HG03139 (cell line): ENCODE measurements around the gene TGFBR3L.
"Not testable (repeated sequence)": the region's sequence is repeated elsewhere in the genome, so short reads cannot be mapped to it uniquely, and the experiment has no call there.

Experiments used
- ATAC-seq: cut with Tn5 transposase; IDR thresholded peaks from one replicate; pipeline ENCODE4 v1.9.1; 2021; ENCODE audit not compliant: unreplicated experiment

The TGFBR3L gene

DNA sequence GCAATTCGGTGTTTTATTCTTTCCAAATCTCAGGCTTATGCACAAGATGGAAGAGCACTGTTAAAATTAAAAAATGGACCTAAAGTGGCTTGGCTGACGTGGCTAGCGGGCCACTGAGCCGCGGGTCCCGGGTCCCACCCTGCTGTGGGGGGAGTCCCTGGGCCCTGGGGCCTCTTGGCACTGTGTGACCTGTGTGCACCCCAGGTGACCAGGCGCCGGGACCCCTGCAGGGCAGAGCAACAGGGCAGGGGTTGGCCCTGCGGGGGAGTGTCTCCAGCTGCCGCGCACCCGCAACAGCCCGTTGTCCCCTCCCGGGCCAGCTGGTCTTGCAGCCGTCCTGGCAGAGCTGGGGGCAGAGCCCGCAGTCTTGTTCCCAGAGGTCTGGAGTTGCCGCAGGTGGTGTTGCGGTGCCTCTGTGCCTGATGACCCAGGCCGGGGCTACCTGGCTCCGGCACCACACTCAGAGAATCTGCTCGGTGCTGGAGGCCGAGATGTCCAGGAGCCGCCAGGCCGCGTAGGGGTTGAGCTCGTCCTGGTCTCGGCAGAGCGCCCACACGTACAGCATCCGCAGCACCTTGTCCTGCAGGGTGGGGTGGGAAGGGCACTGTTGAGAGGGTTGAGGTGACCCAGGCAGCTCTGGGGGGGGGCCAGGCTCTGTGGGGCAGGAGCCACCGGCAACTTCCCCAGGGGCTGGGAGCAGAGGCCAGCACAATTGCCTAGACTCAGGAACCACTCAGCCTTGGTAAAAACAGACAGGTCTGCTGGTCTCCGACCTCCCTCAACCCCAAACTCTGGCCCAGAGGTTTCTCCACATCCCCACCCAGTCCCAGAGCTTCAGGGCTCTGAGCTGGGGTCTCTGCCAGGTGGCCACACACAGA is 12.3 kb downstream of the TGFBR3L start:
- ATAC-seq: no peak

DNA sequence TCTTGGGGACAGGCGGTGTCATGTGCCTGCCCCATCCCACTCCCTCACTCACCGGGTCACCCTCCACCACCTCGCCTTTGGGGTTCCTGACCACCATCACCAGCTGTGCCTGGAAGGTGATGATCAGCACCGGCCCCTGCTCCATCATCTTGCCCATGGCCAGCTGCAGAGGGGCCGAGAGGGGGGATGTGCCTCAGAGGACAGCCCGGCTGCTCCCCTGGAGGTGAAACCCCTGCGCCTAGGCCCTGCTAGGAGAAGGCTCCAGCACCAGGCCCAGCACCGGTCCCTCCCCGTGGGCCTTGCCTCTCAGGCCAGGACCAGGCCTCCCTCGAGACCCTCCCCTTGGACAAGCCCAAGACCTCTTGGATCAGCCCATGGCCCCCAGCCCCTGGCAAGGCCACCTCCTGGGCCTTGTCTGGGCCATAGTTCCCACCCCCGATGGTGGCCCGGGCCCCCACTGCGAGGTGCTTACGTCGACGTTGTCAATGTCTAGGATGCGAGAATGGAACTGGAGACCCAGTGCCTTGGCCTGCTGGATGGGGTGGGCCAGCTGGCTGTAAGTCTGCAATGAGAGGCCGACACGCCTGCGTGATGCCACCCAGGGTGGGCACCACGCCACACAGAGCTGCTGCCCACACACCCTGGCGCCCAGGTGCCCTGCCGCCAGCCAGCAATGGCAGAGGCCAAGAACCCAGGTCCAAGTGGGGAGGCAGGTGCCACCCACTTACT is 13.1 kb downstream of the TGFBR3L start:
- ATAC-seq: no peak

DNA sequence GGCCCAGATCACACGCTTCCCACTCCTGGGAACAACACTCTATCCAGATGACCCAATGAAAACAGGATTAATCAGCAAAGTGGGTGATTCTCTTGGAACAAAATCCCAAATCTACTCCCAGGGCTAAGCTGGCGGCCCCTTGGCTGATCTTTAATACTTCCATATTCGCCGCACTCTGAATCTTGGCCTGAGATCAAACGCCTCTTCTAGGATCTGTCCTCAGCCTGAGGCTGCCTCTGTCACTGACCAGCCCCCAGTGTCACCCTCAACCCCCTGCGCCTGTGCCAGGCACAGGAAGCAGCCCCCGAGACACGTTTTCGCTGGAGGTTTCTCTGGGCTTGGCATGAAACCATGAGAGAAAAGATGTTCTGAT is 13.7 kb downstream of the TGFBR3L start:
- no peak for ATAC-seq

DNA sequence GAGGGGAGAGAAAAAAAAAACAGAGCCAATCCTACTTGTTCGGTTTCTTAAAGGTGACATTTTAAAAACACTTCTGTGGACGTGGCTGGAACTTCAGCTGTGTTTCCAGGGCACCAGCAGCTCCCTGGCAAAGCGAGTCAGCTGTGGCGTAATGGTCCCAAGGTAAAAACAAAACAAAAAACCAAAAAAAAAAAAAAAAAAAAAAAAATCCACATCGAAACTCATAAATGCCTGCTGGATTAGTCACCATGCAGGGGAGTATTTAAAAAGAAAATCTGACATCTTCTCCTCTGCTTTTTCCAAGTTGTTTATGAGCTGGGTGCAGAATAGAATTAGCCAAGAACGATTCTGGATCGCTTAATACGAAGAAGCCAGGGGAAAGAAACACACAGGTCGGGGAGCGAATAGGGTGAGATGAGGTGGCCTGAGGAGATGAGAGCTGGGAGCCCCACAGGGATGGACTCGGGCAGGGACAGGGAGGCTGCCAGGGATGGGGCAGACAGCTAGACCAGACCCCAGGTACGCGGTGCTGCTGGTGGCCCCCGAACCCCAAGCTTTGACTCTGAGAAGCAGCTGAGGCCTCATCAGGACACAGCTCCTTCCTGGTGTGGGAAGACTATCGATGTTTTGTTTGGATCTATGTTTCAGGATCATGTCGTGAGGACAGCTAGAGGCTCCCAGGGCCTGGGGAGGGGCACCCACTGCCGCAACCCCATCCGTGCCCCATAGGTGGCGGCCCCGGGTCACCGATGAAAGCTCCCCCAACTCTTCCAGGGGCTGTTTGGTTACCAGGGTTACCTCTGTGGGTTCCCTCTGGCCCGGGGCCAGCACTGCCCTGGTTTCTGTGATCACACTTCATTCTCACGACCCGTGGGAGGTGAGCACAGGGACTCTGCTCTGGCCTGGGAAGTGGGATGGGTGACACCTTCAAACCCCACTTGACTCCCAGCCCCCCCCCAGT is 14.4 kb downstream of the TGFBR3L start:
- ATAC-seq: no peak

DNA sequence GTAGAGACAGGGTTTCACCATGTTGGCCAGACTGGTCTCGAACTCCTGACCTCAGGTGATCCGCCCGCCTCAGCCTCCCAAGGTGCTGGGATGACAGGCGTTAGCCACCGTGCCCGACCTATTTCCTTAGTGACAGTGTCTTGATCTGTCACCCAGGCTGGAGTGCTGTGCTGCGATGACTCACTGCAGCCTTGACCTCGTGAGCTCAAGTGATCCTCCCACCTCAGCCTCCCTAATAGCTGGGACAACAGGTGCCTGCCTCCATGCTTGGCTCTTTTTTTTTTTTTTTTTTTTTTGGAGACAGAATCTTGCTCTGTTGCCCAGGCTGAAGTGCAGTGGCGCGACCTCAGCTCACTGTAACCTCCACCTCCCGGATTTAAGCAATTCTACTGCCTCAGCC is 15.4 kb downstream of the TGFBR3L start:
- not testable (repeated sequence) for ATAC-seq

DNA sequence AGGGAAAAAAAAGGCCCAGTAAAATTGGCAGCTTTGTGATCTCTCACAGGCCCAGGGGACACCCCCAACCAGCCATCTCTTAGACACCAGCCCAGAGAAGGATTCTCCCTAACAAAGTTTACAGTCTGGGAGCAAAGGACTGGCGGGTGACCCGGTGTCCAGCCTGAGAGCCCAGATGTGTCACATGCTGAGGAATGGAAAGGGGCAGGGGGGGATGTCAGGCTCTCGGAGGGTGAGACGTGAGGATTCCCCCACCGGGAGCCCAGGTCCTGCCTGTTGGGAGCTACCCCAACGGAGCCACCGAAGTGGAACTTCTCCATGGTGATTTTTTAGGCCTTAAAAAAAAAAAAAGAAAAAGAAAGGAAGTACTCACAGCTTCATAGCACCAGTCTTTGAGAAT is 16.1 kb downstream of the TGFBR3L start:
- no peak for ATAC-seq

DNA sequence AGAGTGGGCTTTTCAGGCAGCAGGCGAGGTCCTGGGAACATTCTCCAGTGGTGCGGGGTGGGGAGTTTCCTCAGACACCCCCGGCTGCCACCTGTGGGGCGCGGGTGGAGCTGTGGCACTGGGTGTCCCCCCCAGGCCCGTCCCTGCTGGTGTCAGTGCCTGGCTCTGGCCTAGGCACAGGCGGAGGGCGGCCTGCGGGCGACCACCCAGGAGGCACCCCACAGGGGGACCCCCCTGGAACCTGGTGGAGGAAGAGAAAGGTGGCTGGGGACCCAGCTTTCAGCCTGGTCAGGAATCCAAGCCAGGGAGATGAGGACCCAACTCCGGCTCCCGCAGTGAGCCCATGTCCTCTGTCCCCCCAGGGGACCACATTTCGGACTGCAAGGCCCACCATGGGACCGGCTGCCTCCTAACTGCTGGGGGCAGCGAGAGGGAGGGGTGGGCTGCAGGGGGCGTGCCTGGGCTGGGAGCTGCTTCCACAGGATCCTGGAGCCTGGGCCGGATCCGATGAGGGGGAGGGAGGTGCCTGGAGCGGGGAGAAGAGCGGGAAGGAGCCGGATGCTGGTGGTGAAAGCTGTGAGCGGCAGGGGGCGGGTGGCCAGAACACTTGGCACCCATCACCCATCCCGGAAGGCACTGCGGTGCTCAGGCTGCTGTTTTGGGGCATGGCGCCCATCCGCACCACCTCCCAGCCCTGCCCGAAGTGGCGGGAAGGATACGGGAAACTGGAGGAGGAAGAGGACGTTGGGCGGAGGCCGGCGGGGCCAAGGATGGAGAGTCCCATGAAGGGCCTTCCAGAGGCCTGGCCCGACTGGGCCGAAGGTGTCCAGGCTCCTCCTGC is 16.8 kb downstream of the TGFBR3L start:
- no peak for ATAC-seq

DNA sequence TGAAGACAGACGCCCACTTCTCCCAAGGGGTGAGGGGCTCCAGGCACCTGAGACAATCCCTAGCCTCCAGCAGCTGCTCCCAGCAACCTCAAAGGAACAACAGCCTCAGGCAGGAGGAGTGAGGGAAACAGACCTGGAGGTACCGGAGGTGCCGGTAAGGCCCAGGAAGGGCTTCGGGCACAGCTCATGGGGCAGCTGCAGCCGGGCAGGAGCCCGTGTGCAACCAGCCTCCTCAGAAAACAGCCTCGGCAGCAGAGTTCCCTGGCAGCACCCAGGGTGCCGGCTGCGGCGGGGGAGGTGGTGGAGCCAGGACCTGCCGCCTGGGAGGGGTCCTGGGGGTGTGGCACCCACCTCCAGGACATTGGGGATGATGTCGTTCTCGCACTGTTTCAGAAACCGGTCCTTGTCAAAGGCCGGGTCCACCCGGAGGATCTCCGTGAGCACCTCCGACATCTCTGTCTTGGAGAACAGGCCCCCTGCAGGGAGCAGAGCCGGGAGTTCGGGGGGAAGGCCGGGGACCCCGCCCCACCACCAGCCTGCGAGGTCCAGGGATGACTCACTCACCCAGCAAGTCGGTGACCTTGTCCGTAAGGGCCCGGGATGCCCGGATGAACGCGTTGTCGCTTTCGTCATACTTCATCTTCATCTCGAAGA is 17.8 kb downstream of the TGFBR3L start:
- ATAC-seq: no peak

DNA sequence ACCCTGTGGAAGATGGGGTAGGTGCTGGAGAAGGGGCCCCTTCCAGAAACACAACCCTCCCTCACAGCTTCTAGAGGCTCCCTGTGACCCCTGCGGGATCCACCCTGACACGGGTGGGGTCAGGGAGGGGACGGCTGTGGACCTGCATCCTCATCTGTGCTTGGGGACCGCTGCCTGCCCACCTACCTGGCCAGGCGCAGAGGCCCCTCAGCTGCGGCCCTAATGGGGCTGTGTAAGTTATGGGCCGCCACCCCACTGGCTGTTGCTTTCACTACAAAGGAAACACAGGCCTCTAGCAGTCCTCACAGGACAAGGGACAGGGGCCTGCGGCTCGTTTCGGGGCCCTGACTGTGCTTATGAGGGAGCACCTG is 18.3 kb downstream of the TGFBR3L start:
- no peak for ATAC-seq

DNA sequence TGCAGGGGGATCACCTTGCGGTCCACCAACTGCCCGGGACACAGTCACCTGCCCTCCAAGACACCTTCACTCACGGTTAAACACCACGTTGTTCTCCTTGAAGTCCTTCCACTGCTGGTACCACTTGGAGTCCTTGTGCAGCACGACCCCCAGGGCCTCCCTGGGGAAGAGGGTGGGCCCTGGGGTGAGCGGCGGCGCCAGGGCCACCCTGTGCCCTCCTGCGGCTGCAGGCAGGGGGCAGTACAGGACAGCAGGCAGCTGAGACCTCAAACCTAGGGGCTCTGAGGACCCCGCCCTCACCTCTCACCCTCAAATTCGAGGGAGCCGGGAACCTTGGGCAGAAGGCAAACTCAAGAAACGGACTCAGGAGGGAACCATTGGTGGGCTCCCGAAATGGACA is 18.8 kb downstream of the TGFBR3L start:
- ATAC-seq: no peak

DNA sequence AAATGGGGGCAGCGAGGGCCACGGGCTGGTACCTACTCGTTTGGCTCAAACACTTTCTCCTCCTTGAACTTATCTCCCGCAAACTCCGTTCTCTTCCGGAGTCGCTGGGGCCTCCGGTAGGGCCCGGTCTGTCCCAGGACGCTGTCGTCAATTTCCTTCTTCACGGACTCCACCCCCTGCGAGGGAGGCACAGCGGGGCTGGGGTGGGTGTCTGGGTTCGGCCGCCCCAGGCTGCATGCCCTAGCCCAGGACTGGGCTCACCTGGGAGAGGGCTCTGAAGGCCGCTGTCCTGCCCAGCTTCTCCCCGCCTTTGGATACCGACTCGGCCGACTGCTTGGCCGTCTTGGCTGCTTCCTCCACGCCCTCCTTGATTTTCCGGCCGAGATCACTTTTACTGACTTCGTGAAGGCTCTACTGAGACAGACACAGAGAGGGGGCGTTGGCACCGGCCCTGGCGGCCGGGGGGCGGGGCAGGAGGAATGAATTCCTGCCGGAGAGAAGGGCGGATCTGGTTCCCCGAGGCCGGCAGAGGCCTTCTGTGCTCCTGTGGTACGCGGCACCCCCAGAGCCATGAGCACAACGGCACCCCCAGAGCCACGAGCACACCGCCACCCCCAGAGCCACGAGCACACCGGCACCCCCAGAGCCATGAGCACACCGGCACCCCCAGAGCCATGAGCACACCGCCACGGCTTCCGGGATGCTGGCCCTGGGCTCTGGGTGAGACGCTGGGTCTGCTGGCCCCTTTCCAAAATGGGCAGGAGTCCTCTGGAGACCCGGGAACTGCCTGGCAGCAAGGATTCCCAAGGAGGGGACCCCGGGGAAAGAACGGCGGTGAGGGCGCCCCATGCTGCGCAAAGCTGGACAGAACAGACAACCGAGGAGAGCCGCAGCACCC is 19.4 kb downstream of the TGFBR3L start:
- ATAC-seq: no peak

DNA sequence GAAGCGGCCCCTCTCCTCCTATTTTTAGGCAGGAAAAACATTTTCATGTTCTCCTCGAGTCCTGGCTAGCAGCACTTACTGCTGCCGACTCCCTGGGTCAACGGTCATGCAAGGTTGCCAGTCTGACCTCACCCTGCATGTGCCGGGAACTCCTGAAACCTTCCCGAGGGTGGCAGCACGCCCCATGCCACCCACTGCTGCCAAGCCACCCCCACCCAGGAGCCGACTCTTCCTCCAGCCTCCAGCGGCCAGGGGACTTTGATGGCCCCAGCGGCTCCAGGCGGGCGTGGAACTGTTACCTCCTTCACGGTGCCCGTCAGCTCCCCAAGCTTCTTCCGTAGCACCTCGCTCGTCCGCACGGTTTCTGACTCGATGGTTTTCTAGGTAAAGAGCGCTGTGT is 20.1 kb downstream of the TGFBR3L start:
- ATAC-seq: no peak

DNA sequence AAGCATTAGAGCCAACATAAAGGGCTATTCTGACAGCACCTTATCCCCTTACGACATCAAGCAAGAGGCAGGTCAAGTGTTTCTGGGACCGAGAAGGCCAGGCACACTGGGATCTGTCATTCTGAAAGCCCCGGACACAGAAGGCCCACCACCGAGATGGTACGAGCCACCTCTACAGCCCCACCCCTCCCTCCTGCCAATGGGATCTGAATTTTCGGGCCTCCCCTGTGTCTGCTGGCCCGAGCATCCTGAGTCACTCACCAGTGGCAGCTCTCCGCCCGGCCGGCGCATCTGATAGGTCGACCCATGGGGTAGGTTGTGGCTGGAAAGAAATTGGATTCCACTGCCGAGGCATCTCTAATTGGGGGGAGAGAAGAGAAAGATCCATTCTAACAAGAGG is 26.2 kb downstream of the TGFBR3L start:
- no peak for ATAC-seq

DNA sequence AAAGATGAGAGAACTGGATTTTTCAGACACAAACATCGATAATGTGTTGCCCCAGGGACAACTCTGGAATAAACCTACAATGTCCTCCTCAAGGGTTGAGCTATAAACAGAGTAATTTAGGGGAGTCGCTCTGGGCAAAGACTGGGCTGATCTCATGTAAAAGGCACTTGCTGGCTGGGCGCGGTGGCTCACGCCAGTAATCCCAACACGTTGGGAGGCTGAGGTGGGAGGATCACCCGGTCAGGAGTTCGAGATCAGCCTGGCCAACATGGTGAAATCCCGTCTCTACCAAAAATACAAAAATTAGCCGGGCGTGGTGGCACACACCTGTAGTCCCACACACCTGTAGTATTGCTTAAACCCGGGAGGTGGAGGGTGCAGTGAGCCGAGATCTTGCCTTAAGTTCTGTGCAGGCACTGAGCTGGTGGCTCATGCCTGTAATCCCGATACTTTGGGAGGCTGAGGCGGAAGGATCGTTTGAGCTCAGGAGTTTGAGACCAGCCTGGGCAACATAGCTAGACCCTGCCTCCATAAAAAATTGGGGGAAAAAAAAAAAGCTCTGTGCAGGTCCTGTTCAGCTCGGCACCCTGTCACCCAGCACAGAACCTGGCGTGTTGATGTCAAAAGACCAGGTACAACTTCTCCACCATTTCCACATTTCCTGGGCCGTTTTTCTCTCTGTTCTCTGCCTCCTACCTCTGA is 27.4 kb downstream of the TGFBR3L start:
- ATAC-seq: no peak

DNA sequence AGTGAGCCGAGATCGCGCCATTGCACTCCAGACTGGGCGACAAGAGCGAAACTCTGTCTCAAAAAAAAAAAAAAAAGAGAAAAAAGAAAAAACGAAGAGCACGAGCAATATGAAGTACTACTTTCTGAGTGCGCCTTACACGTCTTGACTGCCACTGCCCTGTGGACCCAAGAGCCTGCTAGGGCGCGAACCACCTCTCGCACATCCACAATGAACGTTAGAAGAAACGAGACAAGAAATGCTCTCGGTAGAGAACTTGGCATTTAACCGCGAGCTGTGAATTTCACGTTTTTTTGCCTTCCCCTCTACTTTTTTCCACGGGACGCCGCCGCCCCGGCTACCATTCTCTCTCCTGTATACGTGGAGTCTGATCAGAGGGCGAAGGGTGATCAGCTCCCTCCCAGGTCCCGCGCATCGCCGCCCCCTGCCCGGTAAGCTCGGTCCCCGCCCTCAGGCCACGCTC is 28.4 kb downstream of the TGFBR3L start:
- peak; percentile 5 for ATAC-seq

DNA sequence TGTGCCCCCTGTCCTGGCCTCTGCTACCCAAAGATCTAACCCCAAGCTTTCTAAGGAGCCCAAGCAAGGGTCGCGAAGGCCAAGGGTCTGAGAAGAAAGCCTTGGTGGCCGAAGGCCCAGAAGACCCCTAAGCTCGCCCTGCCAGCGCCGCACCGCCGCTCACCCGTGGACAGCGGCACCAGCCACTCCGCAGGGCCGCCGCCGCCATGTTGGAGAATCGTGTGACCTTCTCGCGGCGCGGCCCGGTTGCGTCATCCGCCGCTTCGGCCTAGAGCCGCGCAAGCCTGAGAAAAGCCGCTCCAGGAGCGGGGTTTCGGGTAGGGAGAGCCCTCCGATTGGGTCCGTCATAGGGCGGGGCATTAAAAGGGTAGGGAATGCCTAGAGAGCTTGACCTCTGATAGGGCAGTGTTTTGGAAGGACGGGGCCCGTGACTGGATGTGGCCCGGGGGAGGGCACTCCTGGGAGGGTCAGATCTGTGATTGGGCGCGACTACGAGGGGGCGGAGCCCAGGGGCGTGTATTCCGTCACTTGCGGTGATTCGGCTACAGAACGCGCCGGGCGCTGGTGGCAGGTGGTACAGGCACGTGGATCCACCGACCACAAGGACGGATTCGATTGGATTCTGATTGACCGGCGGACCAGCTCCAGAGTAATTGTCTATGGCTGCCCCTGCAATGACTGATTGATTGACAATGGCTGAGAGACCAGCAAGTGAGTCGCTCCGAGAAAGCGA is 29.0 kb downstream of the TGFBR3L start, which contains the start of gene TIMM44:
Gene TIMM44 (minus strand): TSS at position 223 of the 733 bp plus-strand sequence. CDS start 15 bp downstream, at position 208.
- peak; percentile 94 for ATAC-seq

DNA sequence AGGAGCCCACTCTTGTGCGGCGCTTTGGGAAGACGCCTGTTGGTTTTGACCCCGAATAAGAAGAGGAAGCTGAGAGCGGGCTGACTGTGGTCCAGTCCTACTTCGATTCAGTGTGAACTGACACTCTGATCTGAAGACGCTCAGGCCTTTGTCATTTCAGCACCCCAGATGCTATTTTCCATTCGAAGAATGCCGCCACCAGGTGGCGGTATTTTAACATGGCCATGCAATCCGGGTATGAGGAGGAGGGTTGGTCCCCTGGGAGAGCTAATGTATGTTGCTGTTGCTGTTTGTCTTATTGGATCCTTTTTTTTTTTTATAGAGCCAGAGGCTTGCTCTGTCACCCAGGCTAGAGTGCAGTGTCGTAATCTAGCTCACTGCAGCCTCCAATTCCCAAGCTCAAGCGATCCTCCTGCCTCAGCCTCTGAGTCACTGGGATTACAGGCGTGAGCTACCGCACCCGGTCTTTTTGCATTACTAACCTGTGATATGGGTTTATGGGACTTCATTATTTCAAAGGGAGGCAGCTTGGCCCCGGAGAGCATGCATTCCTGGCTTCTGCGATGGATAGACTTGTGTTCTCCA is 29.6 kb downstream of the TGFBR3L start:
- peak; percentile 22 for ATAC-seq
